Frontal cortex (tissue), 4 donors: Measurements from ENCODE around the gene VPS41. TPM values are rescaled to one million over a fixed set of nuclear protein-coding genes. Genes with fewer than 3 reads are reported as not detected.

ENCODE experiments used
- DNase-seq, 2 donors: peaks; one replicate each; pipeline ENCODE4 v3.0.0; 2012; ENCODE audit warnings: low spot score in 2 of 2
- FAIRE-seq: peaks from 2 replicates; lab custom pipeline; 2012; peaks lifted over from hg19 to GRCh38; lab: Jason Lieb, UNC
- total RNA-seq: library from RNA; depleted of rRNA; stranded (reverse); fragments of >200 nt; gene quantifications from one replicate; pipeline ENCODE4 v1.2.3, GENCODE V29; 2014
- donor health status: control.
- donor health status: control.
- donor health status: control.

VPS41 gene
- total RNA-seq, 1 donor from 2014 or later: 103 TPM

DNA sequence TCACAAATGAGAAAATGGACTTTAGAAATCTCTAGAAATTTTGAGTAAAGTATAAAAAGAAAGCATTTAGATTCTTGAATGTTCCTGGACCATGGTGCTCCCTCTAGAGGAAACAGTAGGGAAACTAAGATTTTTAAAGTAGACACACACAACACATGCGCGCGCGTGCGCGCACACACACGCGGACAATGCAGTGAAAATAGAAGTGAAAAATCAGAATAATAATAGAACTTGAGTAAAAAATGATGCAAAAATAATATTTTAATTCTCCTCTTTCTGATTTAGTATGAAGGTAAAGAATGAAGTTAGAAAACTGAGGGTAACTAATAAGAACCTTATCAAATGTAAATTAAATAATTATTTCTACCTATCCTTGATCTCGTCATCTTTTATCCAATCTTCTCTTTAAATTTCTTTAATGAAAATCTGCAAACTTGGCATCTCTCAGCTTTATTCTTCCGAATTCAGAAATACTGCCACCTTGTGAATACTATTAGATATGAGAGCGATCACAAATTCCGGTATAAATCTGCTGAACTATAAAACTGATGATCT, 160.9 kb downstream of the VPS41 start:
- DNase-seq (no peak), FAIRE-seq (peak; percentile 61)

DNA sequence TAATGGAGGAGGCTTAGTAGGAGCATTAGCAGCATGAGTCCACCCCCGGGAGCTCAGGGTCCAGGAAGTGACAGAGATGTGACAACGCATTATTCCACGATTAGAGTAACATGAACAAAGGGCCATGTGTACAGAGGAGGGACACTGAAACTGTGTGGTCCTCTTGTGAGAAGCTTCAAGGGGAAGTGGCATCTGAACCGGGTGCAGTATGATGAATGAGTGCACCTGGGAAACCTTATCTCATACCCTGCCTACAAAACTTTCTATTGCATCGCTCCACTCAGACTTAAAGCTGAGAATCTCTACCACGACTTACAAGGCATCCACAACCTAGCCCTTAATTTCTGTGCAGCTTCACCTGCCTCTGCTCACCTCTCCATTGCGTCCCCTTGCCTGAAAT, 162.6 kb downstream of the VPS41 start:
- FAIRE-seq (no peak), DNase-seq (no peak)

DNA sequence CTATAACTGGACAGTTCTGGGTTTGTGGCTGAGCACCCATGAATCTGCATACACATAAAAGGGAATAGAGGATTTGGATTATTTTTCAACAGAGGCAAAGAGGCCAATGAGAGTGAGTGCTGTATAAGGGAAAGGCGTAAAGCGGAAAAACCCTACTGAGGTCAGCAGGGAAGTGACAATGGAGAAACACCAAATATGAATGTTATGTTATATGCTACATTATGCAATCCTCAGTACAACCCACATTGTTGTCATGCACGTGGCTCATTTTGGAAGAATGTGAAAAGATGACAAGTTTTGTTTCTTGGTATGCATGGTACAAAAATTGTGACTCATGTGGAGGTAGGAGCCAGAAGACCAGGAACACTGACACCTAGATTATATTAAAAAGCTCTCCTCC, 164.2 kb downstream of the VPS41 start:
- DNase-seq (no peak), FAIRE-seq (no peak)

GRCh38 chr7:38743899-38744298, 165.1 kb downstream of the VPS41 start:
- FAIRE-seq (no peak), DNase-seq (no peak)

- DNase-seq (no peak), FAIRE-seq (no peak)
Measured at GRCh38 chr7:38740041-38740440, 168.9 kb downstream of the VPS41 start.

DNA sequence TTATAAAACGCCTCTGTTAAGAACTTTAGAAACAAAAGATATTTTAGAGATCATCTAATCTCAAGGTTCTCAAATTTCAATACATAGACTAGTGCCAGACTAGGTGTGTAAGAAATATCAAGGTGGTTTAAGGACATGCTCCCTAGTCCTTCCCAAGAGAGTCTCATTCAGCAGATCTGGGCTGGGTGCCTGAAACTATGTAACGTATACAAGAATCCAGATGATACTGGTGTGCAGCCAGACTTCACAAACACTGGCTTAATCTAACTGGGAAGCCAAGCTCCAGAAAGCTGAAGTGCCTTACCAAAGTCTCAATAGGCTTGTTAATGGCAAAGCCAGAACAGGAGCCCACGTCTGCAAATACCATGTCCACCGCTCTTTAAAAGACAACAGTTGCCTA, 172.9 kb downstream of the VPS41 start:
- DNase-seq (no peak), FAIRE-seq (no peak)

DNA sequence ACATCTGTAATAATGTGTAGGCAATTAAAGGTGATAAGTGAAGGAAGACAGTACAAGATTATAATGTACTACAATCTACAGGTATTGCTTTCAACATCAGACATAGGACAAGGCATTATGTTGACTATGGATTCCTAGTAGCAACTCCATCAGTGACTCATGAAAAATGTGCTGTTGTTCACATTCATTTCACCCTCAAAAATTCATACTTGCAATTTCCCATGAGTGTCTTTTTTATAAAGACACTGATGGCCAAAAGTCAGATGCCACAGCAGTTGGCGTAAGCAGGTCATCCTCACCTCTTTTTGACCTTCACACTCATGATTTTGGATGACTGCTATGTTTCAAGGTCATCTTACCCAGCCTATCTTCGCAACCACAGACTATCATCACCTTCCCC, 177.8 kb downstream of the VPS41 start:
- no peak for FAIRE-seq
- DNase-seq: no peak

- FAIRE-seq (no peak), DNase-seq (no peak)
Measured at GRCh38 chr7:38728145-38728544, 180.8 kb downstream of the VPS41 start.

DNA sequence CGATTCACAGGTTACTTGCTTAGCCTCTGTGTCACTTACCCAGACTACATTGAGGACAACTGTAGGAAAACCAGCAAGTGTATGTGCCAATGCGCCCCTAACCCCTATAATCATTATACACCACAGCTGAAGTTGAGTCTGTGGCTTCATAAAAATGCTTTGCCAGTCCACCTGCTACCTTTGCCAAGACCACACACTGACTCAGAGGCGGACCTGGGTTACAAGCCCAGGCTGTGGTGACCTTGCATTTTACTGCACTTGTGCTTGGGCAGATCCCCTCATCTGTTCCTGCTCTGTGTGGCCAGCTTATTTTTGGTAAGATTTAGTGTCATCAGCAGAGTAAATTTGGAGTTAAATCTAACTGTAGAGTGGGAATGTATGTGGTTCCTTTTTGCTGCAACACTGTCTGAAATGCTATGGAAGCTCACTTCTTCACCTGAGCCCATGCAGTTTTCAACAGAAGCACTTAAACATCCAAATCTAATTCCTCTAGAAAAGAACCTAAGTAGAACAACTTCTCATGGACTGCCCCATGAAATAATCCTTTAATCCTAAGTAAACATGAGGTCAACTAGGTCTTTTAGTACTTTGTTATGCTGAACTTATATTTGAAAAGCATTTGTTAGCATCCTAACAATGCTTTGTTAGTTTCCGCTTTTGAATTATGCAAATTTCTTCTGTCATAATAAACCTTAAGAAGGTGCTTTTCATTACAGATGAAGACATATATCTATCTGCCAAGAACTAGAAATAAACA, 181.6 kb downstream of the VPS41 start:
- FAIRE-seq: no peak

GRCh38 chr7:38723327-38723726, 185.7 kb downstream of the VPS41 start:
- DNase-seq: no peak
- FAIRE-seq: no peak

More for the DNA sequence above, 181.6 kb downstream of the VPS41 start:
- DNase-seq: no peak

DNA sequence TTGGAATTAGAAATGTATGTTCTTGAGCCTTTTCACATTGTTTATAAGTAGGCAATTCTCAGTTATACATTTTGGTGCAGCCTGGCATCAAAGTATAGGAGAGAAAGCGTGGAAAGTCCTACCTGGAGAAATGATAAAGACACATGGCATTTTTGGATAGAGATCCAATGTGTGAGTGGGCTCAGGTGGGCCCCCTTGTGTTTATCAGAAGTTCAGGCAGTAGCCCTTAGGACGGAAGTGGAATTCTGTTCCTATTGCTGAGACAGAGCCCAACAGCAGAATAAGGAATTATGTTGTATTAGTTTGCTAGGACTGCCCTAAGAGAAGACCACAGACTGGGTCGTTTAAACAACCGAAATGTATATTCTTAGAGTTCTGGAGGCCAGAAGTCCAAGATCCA, 192.6 kb downstream of the VPS41 start:
- DNase-seq (no peak), FAIRE-seq (no peak)

DNA sequence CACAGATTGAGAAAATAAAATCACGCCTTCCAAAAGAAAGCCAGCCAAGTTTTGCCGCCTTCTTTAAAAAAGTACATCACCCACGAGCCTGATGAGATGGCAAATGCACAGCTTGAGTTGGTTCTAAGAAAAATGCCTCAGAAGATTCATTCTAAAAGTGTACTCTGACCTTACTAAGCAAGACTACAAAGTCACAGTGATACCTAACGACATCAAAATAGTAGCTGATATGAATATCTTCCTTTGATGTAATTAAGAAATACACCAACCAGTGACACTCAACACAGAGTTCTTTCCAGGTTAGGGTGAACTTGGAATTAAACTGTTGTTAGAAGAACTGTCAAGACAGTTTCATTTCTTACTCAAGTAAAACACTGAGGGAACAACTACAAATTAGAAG, 199.9 kb downstream of the VPS41 start:
- DNase-seq (no peak), FAIRE-seq (no peak)

- FAIRE-seq: no peak
- no peak for DNase-seq
Measured at GRCh38 chr7:38704751-38705150, 204.2 kb downstream of the VPS41 start.

DNA sequence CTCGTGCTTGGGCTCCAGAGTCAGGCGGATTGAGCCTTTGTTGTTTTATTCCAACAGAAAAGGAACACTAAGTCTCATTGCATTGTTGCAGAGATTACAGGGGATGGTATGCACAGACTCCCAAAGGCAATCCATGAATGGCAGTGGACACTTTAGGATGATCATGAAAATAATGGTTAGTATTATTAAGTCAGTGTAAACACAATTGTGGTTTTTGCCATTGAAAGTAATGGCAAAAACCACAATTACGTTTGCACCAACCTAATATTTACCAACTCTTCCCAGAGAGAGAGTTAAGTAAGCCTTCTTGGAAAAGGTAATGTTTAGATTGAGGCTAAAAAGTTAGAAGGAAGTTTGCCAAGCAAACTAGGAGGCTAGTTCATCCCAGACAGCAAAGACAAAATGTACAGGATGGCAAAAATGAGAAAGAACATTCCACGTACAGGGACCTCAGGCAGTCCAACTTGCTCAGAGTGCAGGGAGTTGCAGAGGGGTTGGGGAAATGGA, 204.9 kb downstream of the VPS41 start:
- no peak for DNase-seq
- no peak for FAIRE-seq

DNA sequence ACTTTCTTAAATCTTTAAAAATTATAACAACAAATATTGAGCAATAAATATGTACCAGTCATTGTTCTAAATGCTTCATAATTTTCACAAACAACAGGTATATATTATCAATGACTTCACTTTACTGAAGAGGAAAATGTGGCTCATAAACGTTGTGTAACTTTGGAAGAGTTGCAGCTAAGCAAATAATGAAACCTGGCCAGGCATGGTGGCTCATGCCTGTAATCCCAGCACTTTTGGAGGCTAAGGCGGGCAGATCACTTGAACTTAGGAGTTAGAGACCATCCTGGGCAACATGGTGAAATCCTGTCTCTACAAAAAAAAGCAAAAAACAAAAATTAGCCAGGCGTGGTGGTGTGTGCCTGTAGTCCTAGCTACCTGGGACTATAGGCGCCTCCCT, 205.9 kb downstream of the VPS41 start:
- no peak for FAIRE-seq
- DNase-seq: no peak

DNA sequence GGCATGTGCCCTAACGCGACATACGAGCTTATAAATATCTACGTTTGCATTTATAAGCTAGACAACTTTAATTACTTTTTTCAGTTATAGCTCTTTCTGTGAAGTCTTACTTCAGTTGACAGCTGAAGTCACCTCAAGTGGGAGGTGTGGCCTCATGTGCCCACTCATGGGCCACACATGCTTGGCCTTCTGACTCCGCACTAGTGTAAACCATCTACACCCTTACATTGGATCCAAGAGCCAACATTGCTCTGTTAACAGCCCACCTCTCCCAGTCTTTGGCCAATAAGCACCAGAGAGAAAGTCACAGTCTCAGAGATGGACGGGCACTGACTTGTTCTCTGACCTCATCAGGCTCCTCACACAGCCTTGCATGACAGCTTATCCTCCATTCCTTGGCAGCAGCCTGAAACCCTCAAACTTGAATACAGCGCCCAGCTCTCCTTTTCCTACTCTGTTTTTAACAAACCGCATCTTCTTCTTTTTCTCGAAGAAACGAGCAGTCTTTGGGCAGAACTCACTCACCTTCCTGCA, 206.9 kb downstream of the VPS41 start:
- FAIRE-seq: no peak

DNA sequence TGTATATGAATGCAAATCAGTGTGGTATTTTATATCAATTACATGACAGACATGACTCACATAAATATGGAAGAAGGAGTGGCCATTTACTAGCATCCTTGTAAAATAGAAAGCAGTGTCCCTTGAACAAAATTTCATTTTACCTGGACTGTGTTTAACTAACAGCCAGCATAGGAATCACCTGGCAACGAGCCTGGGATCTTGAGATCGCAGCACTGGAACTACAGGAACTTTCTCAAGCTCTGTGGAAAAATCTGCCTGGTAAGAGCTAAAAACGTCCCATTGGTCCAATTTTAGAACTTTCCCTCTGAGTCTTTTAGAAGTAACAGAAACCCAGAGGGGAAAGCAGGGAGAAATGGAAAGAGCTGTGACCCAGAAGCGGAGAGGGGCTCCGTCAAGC, 208.9 kb downstream of the VPS41 start:
- DNase-seq: no peak
- no peak for FAIRE-seq

More for the DNA sequence above, 206.9 kb downstream of the VPS41 start:
- no peak for DNase-seq

DNA sequence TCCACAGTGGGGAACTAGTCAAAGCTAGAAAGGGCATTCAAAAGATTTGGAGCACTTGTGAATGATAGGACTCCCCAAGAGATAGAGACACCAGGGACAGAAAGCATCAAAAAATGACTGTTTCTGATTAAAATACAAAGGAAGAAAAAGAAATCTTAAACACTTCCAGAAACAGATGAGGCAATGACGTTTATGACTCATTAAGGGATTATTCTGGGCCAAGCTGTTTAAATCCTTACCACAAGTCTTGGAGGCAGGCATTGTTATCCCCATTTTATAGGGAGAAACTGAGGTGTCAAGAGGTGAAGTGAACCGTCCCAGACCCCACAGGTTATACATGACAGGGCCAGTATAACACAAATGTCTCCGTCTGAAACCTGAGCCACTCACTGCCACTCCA, 209.5 kb downstream of the VPS41 start:
- no peak for DNase-seq
- FAIRE-seq: no peak

DNA sequence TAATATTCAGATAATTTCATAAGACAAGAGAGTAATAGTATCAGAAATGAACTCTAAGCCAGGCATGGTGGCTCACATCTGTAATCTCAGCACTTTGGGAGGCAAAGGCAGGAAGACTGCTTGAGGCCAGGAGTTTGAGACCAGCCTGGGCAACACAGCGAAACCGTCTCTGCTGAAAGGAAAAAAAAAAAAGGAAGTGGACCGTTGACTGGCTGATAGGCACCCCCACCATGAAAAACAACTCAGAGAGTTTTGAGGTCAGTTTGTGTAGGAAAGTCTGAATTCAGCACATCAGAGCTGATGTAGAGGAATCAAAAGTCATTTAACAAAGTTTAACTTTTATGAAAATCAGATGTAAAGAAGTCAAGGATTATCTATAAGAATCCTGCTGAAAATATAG, 214.7 kb downstream of the VPS41 start:
- FAIRE-seq: no peak

GRCh38 chr7:38686888-38687287, 222.1 kb downstream of the VPS41 start:
- no peak for FAIRE-seq
- no peak for DNase-seq

More for the DNA sequence above, 214.7 kb downstream of the VPS41 start:
- no peak for DNase-seq

GRCh38 chr7:38685851-38686250, 223.1 kb downstream of the VPS41 start:
- no peak for DNase-seq
- no peak for FAIRE-seq
